ENCODE results near the gene CPAMD8.

Gene CPAMD8

GRCh38 chr19:17026706-17027534 lies at the start of gene CPAMD8:
Gene CPAMD8 (minus strand): TSS chr19:17026810. CDS start chr19:17026642, 168 bp downstream.
- FAIRE-seq: no peak
- DNase-seq (ENCODE audit: low spot score): peak; percentile 38

- FAIRE-seq (no peak), DNase-seq (ENCODE audit: low spot score) (no peak)
Observed at GRCh38 chr19:17075864-17076542, 49.4 kb upstream of the CPAMD8 start.

GRCh38 chr19:17075035-17075863 lies 48.6 kb upstream of the CPAMD8 start, which contains the start of the genes HAUS8 and MYO9B:
Gene HAUS8 (minus strand): TSS chr19:17075452. CDS start chr19:17075422, 30 bp downstream.
Gene MYO9B (plus strand): TSS chr19:17075777. CDS start chr19:17101718, 25,941 bp downstream.
- DNase-seq (ENCODE audit: low spot score) (peak; percentile 95), FAIRE-seq (no peak)

DNA sequence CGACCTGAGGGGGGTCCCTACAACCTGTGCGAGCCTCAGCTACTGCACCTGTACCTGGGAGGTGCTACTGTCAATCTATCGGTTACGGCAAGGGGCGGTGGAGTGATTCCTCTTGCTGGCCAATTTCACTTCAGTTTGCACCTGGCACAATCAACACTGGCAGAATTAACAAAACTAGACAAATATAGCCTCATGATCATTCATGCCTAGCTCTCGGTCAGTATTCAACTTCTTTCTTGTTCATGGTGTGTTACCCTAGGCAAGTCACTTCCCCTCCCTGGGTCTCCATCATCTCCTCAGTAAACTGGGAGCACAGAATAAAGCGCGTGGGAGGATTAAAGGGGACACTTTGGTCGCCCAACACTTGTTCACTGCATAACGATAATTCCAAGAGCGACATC lies 48.0 kb upstream of the CPAMD8 start:
- DNase-seq (ENCODE audit: low spot score): no peak
- no peak for FAIRE-seq

DNA sequence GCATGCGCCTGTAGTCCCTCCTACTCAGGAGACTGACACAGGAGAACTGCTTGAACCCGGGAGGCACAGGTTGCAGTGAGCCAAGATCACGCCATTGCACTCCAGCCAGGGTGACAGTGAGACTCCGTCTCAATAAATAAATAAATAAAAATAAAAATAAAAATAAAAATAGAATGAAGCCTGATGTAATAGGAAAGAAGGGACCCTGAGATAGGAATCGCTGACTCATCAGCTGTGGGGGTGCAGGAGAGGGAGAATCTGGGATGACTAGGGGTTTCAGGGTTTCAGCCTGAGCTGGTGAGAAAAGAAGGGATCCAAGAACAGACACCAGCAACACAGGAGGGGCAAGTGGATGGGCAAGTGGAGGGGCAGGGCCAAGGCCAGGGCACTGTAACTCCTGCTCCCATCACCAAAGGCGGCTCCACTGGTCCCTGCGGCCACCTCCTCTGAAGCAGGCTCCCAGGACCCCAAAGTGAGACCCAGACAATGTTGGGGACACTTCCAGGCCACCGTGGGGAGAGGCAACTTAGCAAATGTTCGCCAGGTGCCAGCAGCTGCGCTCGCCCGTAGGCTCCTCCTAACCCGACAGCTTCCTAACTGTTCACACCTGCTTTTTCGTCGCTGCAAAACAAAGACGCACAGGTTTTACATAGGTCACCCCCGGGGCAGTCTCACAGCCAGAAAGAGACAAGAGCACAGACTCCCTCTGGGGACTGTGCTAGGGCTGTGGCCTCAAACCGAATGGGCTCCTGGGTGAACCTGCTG lies 47.4 kb upstream of the CPAMD8 start:
- no peak for FAIRE-seq
- DNase-seq (ENCODE audit: low spot score): no peak

- FAIRE-seq (no peak), DNase-seq (ENCODE audit: low spot score) (no peak)
Observed at GRCh38 chr19:17070912-17071311, 44.3 kb upstream of the CPAMD8 start.

DNA sequence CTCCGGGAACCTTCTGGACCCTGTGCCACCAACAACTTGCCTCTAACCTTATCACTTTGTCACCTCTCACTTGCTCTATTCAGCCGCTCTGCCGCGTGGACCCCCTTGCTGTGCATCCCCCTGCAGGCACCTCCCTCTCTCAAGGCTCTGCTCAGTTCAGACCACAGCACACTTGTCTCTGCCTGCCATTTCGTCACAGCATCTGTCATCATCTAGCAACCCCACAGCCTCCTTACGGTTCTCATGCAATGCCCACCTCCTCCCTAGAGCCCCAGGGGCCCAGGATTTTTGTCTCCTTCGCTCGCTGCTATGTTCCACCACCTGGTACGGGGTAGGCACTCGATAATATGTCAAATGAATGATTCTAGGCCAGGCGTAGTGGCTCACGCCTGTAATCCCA lies 43.8 kb upstream of the CPAMD8 start:
- FAIRE-seq (no peak), DNase-seq (ENCODE audit: low spot score) (no peak)

- no peak for FAIRE-seq
- no peak for DNase-seq (ENCODE audit: low spot score)
Observed at GRCh38 chr19:17069193-17069592, 42.6 kb upstream of the CPAMD8 start.

GRCh38 chr19:17063428-17063827 lies 36.8 kb upstream of the CPAMD8 start:
- FAIRE-seq (no peak), DNase-seq (ENCODE audit: low spot score) (no peak)

DNA sequence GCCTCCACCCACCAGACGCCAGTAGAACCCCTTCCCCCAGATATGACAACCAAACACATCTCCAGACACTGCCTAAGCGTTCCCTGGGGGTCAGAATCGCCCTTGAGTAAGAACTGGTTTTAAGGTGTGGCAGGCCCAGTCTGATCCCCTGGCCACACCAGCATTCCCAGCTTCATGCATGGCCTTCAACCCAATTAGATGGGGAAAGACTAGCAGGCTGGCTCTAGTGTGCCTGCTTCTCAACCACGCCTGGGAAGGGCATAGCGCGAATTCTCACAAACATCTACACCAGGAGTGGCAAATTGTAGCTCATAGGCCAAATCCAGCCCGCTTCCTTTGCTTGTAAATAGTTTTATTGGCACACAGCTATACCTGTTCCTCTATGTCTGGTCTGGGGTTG lies 35.1 kb upstream of the CPAMD8 start:
- no peak for FAIRE-seq
- DNase-seq (ENCODE audit: low spot score): no peak

DNA sequence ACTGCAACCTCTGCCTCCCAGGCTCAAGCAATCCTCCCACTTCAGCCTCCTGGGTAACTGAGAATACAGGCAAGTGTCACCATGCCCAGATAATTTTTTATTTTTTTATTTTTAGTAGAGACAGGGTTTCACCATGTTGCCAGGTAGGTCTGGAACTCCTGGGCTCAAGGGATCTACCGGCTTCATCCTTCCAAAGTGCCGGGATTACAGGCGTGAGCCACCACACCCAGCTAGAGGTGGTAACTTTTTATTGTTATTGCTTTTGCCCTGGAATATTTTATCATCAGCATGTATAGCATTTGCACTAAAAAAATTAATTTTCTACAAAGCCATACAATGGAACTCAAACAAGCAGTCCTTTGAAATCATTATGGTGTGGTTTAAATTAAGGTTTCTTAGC lies 34.6 kb upstream of the CPAMD8 start:
- no peak for DNase-seq (ENCODE audit: low spot score)
- no peak for FAIRE-seq

DNA sequence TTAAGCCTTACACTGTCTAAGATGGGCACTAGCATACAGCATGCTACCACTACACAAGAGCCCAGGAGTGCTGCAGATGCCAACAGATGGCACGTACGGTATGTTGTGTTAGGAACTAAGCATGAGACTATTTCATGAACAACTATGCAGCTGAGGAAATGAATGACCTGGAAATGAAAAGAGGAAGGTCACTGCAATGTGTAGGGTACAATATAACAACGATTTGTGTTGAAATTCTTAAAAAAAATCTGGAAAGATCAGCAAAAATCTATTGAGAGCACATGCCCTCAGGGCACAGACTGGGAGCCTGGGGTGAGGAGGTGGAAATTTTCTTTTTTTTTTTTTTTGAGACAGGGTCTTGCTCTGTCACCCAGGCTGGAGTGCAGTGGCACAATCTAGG lies 34.2 kb upstream of the CPAMD8 start:
- FAIRE-seq: no peak
- no peak for DNase-seq (ENCODE audit: low spot score)

- DNase-seq (ENCODE audit: low spot score): no peak
- no peak for FAIRE-seq
Observed at GRCh38 chr19:17058236-17058635, 31.6 kb upstream of the CPAMD8 start.

DNA sequence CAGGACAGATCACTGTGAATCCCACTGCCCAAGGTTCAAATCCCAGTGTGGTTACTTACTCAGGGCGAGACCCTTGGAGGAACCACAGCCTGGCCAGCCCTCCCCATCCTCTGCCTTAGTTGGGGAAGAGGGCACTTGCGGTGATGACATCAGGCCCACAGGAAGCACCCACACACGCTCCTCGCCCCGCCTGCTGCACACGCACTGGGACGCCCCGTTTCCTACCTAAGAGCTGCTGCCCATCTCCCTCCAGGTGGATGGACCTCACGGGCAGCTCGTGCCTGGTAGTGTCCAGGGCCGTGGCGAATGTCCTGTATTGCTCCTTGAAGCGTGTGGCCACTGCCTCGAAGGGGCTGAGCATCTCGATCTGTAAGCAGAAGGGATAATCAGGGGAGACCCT lies 29.0 kb upstream of the CPAMD8 start:
- FAIRE-seq: no peak
- no peak for DNase-seq (ENCODE audit: low spot score)

GRCh38 chr19:17054746-17055145 lies 28.1 kb upstream of the CPAMD8 start:
- DNase-seq (ENCODE audit: low spot score) (no peak), FAIRE-seq (no peak)

DNA sequence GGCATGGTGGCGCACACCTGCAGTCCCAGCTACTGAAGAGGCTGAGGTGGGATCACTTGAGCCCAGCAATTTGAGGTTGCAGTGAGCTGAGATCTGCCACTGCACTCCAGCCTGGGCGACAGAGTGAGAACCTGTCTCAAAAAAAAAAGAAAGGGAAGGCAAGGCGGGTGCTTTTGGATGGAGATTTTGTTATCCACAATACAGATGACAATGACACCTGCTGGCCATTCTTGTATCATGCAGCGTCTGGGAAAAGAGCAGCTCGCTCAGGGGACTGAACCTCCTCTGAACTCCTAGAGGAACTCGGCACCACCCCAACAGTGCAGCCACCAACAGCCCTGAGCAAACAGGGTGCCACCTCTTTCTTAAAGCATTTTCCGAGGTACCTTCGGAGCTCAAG lies 25.8 kb upstream of the CPAMD8 start:
- no peak for FAIRE-seq
- no peak for DNase-seq (ENCODE audit: low spot score)

DNA sequence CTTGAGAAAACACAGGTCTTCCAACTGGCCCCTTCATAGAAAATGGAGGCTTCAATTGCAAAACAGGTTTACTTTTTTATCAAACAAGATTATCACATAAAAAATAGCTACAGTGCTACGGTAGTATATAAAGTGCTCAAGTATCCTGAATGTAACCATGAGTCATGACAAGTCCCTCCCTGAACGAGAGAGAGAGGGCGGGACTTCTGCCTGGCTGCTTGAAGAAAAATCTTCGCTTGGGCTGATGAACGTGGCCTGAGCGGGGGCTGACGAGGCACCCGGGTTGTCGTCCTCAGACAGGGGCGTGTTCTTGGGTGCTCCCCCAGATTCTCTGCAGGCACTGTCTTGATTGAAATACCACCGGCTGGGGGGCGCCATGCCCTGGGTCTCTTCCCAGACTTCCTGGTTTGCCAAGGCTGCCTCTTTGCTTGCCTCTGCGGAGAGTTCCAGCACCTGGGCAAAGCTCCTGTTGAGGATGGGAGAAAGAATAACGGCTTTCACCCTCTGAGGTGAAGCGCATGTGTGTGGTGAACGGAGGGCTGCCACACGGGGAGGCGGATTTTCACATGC lies 23.2 kb upstream of the CPAMD8 start:
- DNase-seq (ENCODE audit: low spot score) (no peak), FAIRE-seq (no peak)

GRCh38 chr19:17048885-17049453 lies 22.4 kb upstream of the CPAMD8 start:
- FAIRE-seq: no peak
- no peak for DNase-seq (ENCODE audit: low spot score)

GRCh38 chr19:17045907-17046502 lies 19.4 kb upstream of the CPAMD8 start:
- no peak for FAIRE-seq

DNA sequence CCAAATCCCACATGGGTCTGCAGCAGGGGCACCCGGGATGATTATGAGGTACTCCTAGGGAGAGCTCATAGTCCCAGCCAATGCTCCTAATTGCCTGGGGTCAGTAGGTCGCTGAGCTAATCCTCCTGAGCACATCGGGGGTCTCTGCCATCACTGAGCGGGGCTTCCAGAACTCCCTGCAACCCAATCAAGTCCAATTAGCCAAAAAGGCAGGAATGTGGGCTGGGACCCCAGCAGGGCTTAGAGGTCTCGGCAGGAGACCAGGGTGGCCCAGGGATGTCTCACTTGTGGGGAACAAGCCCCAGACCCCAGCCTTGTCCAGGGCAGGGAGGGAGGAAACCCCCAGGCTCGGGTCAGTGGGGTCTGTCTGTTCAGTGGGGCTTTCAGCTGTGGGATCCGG lies 17.1 kb upstream of the CPAMD8 start:
- FAIRE-seq (no peak), DNase-seq (ENCODE audit: low spot score) (no peak)

More at GRCh38 chr19:17045907-17046502, 19.4 kb upstream of the CPAMD8 start:
- no peak for DNase-seq (ENCODE audit: low spot score)
